HEK293T (cell line): Measurements from ENCODE around the gene HOXA3.

ENCODE experiments used
- SUZ12 ChIP-seq: fragments of 450-650 bp; IDR thresholded peaks from 2 replicates; pipeline ENCODE4 v1.6.1; 2016; ENCODE audit warnings: mild to moderate bottlenecking
- TARDBP ChIP-seq: fragments of 450-650 bp; IDR thresholded peaks from 2 replicates; pipeline ENCODE4 v1.6.1; 2016
- ZNF384 ChIP-seq: fragments of 450-650 bp; IDR thresholded peaks from 2 replicates; pipeline ENCODE4 v1.6.1; 2016

DNA sequence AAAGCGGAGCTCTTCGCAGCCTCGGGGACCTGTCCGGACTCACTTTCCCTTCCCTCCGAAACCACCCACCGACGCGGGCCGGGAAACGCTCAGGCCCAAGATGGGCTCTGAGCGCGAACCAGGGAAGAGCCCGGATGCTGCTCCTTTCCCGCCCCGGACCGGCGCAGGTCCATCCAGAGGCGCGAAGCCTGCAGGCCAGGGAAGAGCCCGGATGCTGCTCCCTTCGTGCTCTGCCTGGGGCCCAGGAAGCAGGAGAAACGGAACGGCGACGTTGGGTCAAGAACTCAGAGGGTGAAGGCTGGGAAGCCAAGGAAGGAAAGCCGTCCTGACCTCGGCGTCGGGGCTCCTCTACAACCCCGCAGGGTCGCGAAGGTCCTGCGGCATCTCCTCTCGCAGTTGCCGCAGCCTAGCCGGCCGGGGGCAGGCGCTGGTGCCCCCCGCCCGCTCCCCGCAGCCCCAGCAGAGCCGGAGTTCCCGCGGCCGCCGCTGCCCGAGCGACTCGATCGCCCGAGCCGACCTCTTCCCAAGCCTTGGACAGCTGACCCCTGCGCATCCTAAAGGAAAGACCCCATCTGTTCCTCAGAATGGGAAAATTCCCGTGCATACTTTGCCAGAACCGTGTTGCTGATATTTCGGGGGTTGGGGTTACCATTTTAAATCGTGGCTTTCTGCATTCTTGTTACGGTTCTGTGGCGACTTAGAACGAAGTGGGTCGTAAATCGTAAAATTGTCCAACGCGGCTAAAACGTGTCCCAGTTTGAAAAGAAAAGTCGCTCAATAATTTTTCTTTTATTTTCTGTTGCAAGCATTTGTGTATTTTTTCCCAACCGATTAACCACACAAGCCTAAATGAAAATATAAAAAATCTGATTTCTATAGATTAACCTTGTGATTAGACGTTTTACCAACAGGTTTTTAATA is 64.1 kb downstream of the HOXA3 start:
- TF ChIP-seq SUZ12 (no peak), TARDBP (no peak), ZNF384 (no peak)
